Stimulated activated CD8-positive, alpha-beta memory T cell treated with anti-CD3 and anti-CD28 coated beads, Interleukin-15, amount 100 ng/mL, for 48 hours (primary cell): ENCODE results near the gene ZNF598.

Source experiments
- DNase-seq, 2 donors: peaks; one replicate each; pipeline ENCODE4 v3.0.0-alpha.2; 2020; ENCODE audit warnings: low read depth in 2 of 2

Gene ZNF598

DNA sequence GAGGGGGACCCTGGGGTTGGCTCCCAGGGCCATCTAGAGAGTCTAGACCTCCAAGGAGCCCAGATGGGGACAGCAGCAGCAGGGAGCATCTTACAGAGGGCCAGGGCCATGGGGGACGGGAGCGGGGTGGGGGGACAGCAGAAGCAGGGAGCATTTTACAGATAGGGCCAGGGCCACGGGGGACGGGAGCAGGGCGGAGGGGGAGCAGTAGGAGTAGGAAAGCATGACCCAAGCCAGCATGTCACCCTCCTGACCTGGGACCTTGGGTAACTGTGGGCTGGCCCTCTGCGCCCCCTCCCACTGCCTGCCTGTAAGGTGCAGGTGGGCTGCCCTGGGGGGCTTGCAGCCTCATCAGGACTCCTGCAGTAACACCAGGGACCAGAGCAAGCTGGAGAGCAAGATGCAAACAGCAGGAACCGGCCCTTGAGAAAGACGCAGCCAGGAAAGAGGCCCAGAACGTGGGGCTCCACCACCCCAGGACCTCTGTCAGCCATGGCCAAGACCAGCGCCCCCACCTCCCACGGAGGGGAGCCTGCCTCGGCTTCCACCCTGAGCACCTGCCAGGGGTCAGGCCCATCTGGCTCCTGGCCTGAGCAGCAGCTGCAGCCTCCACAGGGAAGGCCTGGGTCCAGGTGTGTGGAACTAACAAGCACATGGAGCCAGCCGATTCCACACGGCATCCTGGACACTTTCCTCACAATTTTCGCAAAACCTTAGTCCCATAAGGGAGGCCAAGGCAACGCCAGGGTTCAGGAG, 2.4 kb downstream of the ZNF598 start:
- no peak for DNase-seq

DNA sequence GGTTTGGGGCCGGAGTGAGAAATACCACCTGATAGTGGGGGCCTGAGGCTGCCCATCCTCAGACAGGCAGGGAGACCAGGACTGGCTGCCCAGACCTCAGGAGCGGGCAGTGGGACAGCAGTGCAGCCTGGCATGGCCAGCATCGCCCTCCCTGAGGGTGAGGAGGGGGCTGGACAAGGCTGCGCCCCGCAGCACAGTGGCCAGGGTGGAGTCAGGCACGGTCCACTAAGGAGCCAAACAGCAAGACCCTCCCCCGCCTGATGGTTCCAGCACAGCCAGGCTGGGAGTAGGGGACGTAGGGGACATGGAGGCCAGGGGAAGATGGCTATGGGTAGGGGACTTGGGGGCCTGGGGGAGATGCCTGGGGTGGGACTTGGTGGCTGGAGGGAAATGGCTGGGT, 3.3 kb downstream of the ZNF598 start:
- no peak for DNase-seq

DNA sequence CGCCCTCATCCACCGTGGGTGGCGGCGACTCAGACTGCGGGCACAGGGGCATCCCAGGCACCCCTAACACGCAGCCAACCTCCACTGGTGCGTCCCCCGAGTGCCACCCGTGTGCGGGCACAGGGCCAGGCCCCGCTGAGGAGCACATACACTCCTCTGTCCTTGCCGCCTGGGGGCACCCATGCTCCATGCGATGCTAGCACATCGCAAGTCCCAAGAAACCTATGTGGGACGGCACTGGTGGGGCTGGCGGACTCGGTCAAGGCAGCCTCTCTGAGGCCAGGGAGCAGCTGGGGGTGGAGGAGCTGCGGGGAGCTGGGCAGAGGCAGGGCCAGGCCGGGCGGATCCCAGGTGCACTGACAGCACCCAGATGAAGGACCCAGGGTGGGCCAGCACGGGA, 4.0 kb downstream of the ZNF598 start:
- no peak for DNase-seq

DNA sequence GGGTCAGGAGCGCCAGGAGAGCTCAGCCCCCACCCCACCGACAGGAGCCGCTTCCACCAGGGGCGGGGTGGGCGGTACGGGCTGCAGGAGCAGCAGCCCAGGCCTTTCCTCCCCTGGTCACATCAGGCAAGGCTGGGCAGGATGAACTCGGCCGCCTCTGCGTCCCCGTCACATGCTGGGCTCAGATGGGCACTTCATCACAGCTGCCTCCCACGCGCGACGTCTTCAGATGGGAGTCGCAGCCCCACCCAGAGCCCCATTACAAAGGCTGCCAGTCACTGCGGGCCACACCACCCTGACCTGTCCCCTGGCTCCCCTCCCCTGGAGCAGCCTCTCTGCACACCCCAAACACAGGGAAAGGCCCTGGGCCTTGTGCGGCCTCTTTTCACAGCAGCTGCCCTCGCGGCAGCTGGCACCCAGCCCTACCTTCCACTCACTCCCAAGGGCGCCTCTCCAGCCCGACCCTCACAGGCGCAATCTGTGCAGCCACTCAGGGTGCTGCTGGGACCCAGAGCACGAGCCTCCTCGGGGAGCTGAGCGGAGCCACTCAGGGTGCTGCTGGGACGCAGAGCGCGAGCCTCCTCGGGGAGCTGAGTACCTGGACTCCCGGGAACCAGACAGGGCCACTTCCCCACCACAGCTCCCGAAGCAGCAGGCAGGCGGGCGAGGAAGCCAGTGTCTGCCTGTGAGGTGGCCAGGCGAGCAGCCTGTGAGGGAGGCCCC, 4.7 kb downstream of the ZNF598 start:
- DNase-seq: no peak

GRCh38 chr16:2003827-2004641, 5.6 kb downstream of the ZNF598 start:
- peak; percentile 83 to 87 for DNase-seq

DNA sequence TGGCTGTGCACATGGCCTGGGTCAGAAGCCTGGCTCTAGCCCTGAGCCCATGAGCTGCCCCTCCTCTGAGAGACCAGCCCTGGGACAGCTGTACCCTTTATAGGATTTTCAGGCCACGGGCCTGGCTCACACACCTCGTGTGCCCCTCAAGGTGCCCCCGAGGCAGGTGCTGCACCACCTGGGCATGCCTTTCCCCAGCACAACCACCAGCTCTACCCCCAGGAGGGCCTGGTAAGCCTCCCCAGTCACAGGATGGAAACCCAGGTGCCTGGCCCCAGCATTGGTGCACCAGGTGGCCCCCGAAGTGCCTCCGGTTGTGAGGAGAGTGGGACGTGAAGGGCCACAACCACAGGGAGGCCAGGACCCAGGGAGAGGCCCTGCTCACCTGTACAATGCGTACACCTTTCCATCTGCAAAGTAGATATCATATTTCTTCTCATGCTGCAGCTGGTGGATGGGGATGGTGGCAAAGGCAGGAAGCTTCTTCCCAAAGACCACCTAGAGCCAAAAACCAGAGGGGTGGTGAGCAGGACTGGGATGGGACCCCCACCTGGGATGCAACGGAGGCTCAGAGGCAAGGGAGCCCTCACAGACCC, 6.3 kb downstream of the ZNF598 start:
- no peak for DNase-seq

GRCh38 chr16:2002406-2003230, 7.0 kb downstream of the ZNF598 start:
- DNase-seq: no peak

DNA sequence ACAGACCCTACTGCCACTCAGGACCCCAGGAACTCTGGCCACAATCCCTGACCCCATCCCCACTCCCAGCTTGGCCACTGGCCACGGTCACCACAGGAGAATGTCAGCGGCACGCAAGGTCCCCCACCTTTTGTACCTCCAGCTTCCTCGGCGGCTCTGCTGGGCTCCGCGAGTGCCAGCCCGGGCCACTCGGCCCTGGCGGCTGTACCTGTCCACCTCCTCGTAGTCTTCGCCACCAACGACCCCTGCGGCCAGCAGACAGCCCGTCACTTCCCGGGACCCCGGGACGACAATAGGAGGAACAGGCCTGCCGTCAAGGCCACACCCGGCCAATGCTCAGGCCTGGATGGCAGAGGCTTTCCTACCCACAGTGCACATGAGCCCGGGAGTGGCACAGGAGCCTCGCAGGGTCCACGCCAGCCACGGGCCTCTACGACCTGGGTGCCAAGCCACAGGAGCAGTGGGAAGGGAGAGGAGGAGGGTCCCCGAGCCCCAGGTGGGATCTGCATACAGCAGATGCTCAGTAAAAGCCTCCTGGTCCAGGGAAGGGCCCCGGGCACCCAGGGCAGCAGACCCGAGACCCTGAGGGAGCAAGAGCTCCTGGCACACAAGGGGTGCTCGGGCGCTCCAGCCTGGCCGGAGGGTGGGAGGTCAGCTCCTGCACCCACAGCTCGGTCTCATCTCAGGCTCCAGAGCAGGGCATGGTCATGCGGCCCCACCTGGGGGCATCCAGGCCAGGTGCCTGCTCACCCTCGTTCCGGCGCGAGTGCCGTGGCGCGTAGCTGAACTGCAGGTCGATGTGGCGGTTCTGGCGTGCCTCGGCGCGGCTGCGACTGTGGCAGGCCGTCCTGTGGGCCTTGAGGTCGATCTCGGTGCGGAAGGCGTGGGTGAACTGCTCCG, 7.9 kb downstream of the ZNF598 start:
- DNase-seq: no peak

- DNase-seq: no peak
Observed at GRCh38 chr16:2001035-2001434, 8.6 kb downstream of the ZNF598 start.

GRCh38 chr16:1999866-2000514, 9.6 kb downstream of the ZNF598 start:
- DNase-seq: no peak

DNA sequence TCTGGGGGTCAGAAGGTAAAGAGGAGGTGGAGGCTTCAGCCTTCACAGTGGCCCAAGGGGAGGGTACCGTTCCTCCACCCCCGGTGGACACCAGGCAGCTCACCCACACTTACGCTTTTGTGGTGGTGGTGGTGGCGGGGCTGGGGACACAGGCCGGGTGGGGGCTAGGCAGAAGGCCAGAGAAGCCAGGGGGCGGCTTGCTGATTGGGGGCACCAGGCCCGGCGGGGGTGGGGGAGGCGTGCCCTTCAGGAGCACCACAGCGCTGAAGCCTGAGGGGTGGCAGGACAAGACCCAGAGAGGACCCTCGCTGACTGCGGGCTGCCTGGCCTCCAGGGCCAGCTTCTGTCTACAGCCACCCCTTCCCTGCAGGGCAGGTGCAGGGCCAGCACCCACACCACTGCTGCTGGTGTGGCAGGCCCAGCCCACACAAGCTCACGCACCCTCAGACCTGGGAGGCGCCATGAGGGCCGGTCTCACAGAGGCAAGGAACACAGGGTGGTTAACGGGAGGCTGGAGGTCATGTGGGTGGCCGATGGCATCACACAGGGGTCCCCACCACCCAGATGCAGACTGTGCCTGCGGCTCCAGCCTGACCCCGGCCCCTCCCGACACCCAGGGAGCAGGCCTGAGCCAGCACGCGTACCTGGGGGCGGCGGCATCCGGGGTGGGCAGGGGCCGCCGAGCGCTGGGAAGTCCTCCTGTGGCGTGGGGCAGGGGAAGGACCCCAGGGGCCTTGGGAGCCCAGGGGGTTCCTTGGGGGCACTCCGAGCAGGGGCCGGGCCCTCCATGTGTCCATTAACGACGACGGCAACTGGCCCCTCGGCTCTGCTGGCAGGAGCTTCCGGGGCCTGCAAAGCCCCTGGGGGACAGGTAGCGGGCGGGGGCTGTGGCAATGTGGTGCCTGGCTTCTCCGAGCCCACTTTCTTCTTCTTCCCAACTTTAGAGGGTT, 10.5 kb downstream of the ZNF598 start:
- no peak for DNase-seq

- no peak for DNase-seq
Observed at GRCh38 chr16:1998360-1998835, 11.2 kb downstream of the ZNF598 start.

- no peak for DNase-seq
Observed at GRCh38 chr16:1997494-1998359, 11.9 kb downstream of the ZNF598 start.

DNA sequence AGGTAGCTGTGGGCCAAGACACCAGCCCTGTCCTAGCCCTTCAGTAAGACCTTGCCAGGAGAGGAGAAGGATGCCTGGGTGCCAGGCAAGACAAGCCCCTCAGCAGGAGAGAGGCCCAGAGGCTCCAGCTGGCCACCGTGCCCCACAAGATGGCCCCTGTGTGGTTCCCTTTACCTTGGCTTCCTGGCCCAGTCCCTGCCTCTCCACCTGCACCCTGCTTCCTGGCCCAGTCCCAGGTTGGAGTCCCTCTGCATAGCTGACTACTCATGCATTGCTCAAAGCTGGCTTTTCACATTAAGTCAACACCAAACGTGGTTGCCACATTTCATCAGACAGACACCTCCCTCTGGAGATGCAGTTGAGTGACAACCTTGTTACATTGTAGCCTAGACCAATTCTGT, 15.9 kb downstream of the ZNF598 start:
- no peak for DNase-seq

DNA sequence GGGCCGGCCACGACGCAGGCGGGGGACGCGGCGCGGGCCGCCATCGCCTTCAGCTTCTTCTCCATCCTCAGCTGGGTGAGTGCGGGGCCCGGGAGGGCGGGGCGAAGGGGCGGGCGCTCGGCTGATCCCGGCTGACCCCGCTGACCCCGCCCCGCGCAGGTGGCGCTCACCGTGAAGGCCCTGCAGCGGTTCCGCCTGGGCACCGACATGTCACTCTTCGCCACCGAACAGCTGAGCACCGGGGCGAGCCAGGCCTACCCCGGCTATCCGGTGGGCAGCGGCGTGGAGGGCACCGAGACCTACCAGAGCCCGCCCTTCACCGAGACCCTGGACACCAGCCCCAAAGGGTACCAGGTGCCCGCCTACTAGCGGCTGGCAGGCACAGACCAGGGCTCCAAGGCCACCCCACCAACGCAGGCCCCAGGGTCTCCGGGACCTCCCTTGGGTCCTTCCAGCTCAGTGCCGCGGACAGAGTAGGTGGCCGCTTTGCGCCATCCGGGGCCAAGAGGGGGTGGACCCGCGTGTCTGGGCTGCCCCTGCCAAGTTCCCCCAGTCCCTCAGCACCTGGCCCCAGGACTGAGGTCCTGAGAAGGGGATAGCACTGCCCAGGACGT, 16.8 kb downstream of the ZNF598 start:
- DNase-seq: no peak

- peak; percentile 93 to 94 for DNase-seq
Observed at GRCh38 chr16:1991948-1992703, 17.5 kb downstream of the ZNF598 start.
